Right kidney (tissue), 1 donor: ENCODE data around the gene ZFAND3.
"Not testable (repeated sequence)": the region's sequence is repeated elsewhere in the genome, so short reads cannot be mapped to it uniquely, and the experiment has no call there.

Source experiments
- DNase-seq: peaks from one replicate; pipeline ENCODE4 v3.0.0-alpha.2; 2016

The ZFAND3 gene

DNA sequence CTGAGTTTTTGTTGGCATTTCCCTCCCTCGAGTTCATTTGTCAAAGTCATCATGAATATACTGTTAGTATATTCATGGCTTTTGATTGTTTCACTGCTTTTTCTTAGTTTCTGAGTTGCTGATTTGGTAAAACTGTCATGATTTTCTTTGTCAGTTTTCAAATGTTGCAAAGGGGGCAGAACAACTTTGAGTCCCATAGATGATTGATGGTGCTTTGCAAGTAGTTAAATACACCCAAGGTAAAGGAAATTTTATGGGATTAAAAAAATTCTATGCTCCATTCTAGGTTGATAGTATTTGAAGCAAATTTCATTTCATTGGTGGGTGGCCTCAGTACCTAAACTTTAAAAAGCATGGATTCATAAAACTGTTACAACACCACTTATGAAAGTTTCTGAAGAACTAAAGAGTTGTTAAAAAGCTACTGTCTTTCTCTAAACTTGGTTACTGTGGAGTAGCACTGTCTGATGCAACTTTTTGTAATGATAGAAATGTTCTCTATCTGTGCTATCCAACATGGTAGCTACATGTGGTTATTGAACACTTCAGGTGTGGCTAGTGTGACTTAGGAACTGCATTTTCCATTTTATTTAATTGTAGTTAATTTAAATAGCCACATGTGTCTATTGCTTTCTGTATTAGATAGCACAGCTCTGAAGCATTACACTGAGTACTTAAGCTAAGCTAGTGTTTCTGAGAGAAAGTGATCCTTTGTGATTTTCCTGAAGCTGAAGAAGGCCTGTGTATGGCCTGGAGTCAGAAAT lies 153.6 kb downstream of the ZFAND3 start:
- no peak for DNase-seq

DNA sequence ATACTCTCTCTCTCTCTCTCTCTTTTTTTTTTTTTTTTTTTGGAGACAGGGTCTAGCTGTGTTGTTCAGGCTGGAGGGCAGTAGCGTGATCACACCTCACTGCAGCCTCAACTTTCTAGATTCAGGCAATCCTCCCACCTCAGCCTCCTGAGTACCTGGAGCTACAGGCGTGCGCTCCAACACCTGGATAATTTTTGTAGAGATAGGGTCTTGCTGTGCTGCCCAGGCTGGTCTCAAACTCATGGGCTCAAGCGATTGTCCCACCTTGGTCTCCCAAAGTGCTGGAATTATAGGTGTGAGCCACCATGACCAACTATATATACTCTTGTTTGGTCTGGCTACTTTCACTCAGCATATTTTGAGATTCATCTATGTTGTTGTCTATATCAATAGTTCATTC lies 154.9 kb downstream of the ZFAND3 start:
- DNase-seq, result no peak

DNA sequence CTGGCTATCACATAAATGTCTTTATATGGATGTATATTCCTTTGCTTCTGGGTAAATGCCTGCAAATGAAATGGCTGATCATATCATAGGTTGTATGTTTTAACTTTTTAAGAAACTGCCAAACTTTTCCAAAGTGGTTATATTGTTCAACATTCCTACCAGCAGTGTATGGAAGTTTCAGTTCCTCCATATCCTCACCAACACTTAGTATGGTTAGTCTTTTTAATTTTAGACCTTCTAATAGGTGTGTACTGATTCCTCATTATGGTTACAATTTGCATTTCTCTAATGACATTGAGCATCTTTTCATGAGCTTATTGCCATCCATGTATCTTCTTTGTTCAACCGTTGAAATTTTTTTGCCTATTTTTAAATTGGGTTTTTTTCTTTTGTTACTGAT lies 155.4 kb downstream of the ZFAND3 start:
- no peak for DNase-seq

DNA sequence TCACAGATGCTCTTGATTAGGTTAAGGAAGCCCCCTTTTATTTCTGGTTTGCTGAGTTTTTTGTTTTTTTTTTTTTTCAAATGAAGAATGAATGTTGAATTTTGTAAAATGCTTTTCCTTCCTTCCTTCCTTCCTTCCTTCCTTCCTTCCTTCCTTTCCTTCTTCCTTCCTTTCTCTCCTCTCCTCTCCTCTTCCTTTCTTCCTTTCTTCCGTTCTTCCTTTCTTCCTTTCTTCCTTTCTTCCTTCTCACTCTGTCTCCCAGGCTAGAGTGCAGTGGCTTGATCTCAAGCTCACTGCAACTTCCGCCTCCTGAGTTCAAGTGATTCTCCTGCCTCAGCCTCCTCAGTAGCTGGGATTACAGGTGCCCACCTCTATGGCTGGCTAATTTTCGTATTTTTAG lies 158.2 kb downstream of the ZFAND3 start:
- DNase-seq, result no peak

DNA sequence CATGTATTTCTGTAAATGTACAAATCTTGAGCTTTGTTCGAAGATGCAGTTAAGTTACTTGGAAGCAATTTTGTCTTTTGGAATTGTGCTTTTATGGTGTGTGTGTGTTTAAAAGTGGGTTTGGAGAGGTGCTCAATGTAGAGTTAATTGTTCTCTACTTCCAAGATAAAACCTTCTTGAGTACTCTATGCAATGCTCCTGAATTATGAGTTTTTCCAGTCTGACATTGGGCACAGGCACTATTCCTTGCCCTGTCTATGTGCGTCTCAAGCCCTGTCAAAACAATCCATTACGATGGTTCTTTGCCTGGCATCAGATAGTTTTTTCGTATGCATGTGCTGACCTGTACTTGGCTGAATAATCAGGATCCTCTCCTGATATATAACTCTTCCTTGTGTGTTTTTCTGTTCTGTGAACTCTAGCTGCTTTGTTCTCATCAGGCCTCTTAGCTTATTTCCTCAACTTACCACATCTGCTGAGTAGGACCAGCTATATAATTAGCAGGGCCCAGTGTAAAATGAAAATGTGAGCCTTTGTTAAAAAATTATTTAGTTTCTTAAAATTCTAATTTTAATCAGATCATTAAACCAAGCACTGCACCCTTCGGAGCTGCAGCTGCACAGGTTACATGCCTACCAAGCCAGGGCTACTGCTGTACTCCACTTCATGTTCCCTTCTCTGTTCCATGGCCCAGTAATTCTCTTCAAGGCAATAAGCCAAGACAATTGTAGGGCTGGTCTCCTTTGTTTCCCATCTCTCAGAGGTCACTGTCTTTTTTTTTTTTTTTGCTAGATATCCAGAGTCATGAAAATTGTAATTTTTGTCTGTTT lies 160.1 kb downstream of the ZFAND3 start:
- no peak for DNase-seq

DNA sequence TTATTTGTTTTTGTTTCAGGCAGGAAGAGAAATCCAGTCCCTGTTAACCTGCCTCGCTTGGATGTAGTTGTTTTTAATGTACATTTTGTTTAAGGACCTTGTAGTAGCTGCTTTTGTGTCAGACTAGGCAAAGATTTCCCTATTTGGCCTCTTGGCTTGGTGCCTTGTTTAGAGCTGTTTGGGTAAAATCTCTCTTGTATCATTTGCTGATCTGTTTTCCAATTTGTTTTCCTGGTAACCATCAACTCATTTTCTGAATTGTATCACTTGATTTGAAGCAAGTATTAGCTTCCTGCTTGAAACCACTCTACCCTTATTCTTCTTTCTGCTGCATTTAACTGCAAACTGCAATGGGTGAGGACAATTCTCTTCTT lies 160.7 kb downstream of the ZFAND3 start:
- DNase-seq, result no peak

DNA sequence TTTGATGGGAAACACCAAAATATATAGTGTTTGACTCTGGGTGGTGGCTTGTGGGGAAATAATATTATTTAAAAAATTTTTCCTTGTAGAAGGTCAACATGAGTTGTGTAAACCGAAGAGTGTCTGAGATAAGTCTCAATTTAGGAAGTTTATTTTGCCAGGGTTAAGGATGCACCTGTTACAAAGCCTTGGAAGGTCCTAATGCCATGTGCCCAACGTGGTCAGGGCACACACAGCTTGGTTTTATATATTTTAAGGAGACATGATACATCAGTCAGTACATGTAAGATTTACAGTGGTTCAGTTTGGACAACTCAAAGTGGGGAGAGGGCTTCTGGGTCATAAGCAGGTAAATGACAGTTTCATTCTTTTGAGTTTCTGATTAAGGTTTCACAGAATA lies 162.1 kb downstream of the ZFAND3 start:
- DNase-seq, result no peak

DNA sequence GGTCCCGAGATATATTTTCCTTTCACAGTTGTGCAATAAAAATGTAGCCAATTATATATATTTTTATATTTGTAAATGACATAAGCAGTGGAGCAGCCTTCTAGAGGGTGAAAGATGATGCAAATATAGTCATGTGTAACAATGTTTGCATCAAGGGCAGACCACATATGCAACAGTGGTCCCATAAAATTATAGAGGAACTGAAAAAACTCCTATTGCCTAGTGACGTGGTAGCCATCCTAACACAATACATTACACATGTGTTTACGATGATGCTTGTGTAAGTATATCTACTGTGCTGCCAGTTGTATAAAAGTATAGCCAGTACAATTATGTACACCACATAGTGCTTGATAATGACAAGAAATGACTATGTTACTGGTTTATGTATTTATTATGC lies 162.8 kb downstream of the ZFAND3 start:
- no peak for DNase-seq

DNA sequence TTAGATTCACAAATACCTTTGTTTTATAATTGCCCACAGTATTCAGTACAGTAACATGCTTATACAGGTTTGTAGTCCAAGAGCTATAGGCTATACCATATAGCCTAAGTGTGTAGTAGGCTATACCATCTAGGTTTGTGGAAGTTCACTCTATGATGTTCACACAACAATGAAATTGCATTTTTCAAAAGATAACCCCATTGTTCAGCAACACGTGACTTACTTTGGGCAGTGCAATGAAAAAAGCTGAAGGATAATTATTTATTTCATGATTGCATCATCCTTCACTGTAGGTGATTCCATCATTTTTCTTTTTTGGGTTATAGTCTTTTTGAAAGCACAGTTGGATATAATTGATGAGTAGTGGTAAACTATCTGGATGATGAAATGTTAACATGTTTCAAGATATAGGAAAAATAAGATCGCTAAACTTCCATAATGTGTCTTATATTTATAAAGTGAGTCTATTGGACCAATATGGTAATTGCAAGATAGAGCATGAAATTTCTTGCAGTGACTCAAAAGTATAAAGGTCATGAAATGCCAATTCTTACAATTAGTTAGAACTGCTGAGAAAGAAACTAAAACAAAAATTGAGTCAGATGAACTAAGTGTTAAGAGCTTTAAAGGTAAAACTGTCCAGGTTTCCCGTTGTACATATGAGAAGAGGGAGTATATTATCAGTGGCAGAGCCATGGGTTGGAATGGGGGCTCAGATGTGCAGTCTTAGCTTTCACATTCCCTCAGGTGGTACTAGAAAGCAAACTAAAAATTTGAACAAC lies 164.4 kb downstream of the ZFAND3 start:
- DNase-seq, result no peak

DNA sequence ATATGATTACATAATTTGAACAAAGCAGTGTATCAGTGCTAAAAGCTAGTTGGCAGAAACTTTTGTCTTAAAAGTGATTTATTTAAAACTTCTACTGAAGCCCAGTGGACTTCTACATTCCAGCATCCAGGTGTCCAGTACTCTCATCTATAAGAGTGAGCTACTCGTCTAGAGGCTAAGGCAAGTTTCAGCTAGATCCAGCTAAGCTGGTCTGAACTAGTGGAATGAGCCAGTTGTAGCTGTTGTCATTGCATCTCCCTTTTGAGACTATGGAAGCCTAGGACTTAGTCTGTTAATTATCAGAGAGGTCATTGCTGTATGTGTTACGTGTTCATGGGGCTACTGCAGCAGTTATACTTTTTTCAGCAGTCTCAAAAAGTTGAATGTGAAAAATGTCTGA lies 165.1 kb downstream of the ZFAND3 start:
- DNase-seq, result no peak

DNA sequence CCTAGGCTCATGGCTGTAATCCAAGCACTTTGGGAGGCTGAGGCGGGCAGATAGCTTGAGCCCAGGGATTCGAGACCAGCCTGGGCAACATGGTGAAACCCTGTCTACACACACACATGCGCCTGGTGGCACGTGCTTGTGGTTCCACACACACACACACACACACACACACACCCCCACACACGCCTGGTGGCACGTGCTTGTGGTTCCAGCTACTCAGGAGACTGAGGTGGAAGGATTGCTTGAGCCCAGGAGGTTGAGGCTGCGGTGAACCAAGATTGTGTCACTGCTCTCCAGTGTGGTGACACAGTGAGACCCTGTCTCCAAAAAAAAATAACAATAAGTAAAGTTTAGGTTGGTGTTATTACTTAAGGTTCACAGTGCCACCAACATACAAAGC lies 165.8 kb downstream of the ZFAND3 start:
- DNase-seq, result no peak

DNA sequence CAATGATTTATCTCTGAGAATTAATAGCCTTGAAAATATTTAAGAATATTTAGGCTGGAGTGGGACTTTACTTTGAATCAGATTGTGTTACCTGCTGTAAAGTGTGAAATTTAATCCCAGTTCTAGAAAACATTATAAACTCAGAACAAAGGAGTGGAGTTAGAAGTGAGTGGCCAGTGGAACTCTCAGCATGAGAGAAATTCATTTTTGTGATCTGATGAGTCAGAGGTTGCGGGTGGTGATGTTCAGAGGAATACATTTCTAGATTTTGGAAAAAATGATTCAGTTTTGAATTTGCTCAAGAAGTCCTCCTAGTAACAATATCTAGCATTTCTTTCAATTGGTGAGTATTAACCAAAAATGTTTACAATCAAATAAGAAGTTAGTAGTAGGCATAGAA lies 167.5 kb downstream of the ZFAND3 start:
- DNase-seq, result no peak

DNA sequence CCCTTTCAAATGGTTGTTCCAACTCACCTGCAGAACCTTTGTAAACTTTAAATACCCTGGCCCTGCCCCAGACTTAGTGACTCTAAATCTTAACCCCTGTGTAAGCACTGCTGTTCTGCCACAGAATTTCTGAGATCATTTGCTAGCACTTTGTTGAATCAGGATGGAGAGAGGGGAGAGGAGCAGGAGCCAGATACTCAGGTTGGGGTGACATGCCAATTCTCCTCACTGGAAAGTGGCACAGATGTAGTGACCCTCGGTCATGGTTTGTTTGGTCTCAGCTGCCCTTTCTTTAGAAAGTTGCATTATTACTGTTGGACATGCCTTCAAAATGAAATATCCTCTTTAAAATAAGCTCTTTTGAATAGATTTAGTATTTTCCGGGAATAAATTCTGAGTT lies 168.0 kb downstream of the ZFAND3 start:
- DNase-seq, result no peak

DNA sequence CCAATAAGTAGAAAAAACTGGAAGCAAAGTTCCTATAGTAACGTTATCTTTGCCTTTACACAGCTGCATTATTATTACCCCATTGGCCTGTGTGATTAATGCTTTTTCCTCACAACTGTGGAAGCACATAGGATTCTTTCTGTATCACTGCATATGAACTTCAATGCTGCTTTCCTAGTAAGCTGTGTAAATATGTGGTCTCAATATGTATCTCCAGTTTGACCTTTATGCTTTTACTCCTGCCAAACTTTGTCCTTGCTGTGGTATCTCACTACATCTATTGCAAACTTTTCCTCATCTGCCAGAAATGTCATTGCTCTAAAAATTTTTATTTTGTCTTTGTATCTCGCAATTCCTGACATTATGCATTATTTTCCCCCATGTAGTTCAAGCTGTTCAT lies 168.6 kb downstream of the ZFAND3 start:
- DNase-seq, result no peak

DNA sequence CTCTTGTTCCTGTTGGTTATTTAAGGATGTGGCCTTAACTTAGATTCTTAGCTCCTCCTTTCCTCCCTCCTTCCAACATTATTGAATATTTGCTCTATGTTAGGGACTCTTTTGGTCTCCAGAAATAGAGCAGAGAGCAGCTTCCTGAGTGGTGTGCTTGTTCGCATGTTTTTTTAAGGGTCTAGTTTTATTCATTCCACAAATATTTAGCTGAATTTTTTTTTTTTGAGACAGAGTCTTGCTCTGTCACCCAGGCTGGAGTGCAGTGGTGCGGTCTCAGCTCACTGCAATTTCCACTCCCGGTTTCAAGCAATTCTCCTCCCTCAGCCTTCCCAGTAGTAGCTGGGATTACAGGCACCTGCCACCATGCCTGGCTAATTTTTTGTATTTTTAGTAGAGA lies 169.2 kb downstream of the ZFAND3 start:
- no peak for DNase-seq

DNA sequence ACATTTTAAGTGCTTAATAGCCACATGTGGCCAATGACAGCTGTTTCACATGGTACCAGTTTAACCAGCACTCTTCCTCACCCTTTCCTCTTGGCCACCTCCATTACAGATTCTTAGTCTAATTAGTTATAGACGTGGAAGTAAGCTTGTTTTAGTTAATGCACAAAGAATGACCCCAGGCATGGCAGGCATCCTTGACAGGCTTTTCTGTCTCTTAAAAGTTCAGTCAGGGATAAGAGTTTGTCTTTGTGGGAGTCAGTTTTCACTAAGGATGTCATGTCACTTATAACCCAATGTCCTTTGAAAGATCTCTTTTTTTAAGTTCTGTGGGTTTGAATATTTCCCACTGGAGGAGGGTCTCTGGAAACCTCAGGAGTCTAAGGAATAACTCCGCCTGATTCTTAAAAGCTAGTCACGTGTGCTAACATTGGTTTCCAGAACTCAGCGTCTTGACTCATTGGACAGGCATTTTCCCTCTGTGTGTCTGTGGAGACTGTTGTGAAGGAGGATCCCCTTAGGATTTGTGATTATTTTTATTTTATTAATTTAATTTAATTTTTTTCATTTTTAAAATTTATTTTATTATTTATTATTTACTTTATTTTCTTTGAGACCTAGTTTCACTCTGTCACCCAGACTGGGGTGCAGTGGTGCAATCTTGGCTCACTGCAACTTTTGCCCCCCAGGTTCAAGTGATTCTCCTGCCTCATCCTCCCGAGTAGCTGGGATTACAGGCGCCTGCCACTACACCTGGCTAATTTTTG lies 171.4 kb downstream of the ZFAND3 start:
- DNase-seq, result no peak

DNA sequence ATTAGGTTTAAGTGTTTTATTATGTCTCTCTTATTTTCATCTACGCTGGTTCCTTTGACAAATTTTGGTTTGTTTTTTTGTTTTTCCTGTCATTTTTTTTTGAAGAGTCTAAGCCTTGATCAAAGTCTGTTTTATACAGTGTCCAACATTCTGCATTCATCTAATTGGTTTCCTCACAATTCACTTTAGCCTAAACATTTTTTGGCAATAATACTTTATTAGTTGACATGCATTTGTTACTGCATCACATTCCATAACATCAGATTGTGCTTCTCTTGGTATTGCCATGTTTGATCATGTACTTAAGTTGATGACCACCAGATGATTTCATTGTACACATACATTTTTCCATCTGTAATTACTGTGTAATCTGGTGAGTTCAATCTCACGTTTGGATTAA lies 173.2 kb downstream of the ZFAND3 start:
- no peak for DNase-seq

DNA sequence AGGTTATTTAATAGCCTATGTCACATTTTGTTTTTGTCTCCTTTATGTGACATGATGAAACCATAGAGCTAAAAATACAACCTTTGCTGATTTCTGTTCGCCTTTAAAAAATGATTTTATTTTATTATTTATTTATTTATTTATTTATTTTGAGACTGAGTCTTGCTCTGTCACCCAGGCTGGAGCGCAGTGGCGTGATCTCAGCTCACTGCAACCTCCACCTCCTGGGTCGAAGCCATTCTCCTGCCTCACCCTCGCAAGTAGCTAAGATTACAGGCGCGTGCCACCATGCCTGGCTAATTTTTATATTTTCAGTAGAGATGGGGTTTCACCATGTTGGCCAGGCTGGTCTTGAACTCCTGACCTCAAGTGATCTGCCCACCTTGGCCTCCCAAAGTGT lies 173.7 kb downstream of the ZFAND3 start:
- DNase-seq, result not testable (repeated sequence)

DNA sequence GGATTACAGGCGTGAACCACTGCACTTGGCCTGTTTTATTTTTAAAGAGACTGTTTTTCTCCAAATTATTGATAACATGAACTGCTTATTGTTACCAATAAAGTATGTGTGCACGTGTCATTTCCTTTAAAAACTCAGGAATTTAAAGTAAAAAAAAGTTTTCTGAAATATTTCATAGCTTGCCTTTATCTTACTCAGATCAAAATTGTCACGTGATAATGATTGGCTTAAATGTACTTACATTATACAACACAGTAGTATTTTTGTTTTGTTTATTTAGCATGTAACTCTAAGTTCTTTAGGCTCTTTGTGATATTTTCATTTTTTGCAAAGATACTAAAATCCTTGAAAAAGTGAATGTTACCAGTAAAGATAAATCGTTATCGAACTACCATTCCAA lies 174.1 kb downstream of the ZFAND3 start:
- no peak for DNase-seq

DNA sequence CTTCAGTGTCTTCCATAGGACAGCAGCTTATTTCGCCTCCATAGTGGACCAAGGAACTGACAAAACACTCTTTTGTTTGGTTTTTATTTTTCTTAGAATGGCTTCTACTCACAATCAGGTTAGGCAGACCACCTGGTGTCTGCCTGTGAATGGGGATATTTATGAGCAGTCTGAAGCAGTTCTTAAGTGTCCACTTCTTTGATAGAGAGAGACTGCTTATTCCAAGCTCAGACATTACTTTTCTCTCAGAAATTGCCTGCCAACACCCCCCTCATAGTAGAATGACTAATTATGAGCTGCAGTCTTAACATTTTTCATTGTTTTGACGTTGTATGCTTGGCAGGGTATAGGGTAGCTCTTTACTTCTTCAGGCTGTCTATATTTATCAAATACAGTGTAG lies 174.7 kb downstream of the ZFAND3 start:
- peak; percentile 8 for DNase-seq

DNA sequence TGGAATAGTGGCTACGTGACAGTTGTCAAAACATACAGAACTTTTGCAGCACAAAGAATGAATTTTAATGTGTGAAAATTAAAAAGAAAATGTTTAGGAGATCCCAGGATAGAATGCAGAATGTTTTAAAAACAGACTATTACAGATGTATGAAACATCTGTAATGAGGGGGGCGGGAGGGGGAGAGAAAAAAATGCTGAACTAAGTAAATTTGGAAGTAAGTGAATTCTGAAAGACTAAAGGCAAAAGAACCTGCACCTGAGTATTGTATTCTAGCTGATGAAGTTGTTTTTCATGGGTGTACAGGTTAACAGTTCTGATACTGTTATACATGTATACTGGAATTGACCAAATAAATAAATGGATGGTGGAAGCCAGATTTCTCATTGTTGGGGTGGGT lies 178.8 kb downstream of the ZFAND3 start:
- DNase-seq, result no peak

DNA sequence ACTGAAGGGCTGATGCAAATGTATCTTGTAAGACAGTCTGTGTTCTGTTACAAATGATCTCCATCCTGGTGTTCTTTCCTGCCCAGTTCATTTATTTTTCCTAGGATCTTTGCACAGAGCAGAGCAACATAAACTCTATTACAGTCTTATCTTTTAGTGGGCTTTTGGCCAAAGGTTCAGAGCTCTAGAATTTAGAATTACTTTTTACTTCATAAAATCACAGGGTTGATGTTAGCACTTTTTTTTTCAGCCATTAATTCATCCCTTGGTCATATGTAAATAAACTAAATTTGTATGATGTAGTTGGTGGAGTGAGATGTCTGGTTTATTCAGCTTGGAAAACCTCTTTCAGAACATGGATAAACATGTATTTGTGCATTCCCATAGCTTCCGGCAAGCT lies 181.9 kb downstream of the ZFAND3 start:
- DNase-seq, result no peak

DNA sequence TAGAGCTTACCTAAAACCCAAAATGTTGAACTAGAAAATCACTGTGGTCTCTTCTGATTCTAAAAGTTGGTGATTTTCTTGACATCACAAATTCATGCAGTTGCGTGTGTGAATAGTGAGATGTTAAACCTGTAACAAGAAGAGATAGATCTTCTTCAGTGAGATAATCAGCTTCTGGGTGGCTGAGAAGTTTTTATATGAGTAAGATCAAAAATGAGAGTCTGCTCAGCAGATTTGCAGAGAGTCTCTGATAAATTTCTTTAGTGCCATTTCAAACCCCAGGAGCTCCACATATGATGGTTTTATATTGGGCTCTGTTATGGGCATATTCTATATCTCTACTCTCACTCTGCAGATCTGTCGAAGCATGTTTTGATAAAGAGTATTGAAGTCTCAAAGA lies 185.4 kb downstream of the ZFAND3 start:
- no peak for DNase-seq
